GM23248 (cell line): ENCODE results near the gene ARF4. TPM values are rescaled to one million over a fixed set of nuclear protein-coding genes. Genes with fewer than 3 reads are reported as not detected.

Experiments used
- DNase-seq: peaks from one replicate; pipeline ENCODE4 v3.0.0-alpha.2; 2015
- H2AFZ ChIP-seq: fragments of 200-600 bp; sonication (generic); 2 replicates; pipeline ENCODE4 v1.6.1; 2016; ENCODE audit warnings: antibody characterized with exemption
- H3F3A ChIP-seq: fragments of 200-600 bp; sonication (generic); 2 replicates; pipeline ENCODE4 v1.6.1; 2016; ENCODE audit warnings: mild to moderate bottlenecking, antibody characterized with exemption, mixed run types; ENCODE audit not compliant: insufficient read depth
- H3K27ac ChIP-seq: fragments of 200-600 bp; sonication (generic); 2 replicates; pipeline ENCODE4 v1.5.1; 2016; ENCODE audit warnings: mild to moderate bottlenecking
- H3K27me3 ChIP-seq: fragments of 200-600 bp; sonication (generic); replicated peaks from 2 replicates; pipeline ENCODE4 v1.6.1; 2016; ENCODE audit warnings: mild to moderate bottlenecking; ENCODE audit not compliant: insufficient read depth
- H3K36me3 ChIP-seq: fragments of 200-600 bp; sonication (generic); 2 replicates; pipeline ENCODE4 v1.6.1; 2016; ENCODE audit warnings: low read depth, mild to moderate bottlenecking
- H3K4me1 ChIP-seq: fragments of 200-600 bp; sonication (generic); 2 replicates; pipeline ENCODE4 v1.6.1; 2016; ENCODE audit warnings: mild to moderate bottlenecking; ENCODE audit not compliant: insufficient read depth
- H3K4me2 ChIP-seq: fragments of 200-600 bp; sonication (generic); one replicate; pipeline ENCODE4 v1.6.1; 2016; ENCODE audit warnings: mild to moderate bottlenecking; ENCODE audit not compliant: unreplicated experiment
- H3K4me3 ChIP-seq: fragments of 200-600 bp; sonication (generic); 2 replicates; pipeline ENCODE4 v1.5.1; 2016; ENCODE audit warnings: mild to moderate bottlenecking
- H3K79me2 ChIP-seq: fragments of 200-600 bp; sonication (generic); 2 replicates; pipeline ENCODE4 v1.6.1; 2016; ENCODE audit warnings: mild to moderate bottlenecking; ENCODE audit not compliant: insufficient read depth
- H3K9ac ChIP-seq: fragments of 200-600 bp; sonication (generic); 2 replicates; pipeline ENCODE4 v1.6.1; 2016; ENCODE audit warnings: mild to moderate bottlenecking
- H3K9me2 ChIP-seq: fragments of 200-600 bp; sonication (generic); 2 replicates; pipeline ENCODE4 v1.6.1; 2016; ENCODE audit warnings: mixed run types, mild to moderate bottlenecking, moderate library complexity; ENCODE audit not compliant: insufficient read depth
- H3K9me3 ChIP-seq: fragments of 200-600 bp; sonication (generic); one replicate; pipeline ENCODE4 v1.6.1; 2017; ENCODE audit warnings: low read depth
- H4K20me1 ChIP-seq: fragments of 200-600 bp; sonication (generic); 2 replicates; pipeline ENCODE4 v1.6.0; 2016; ENCODE audit not compliant: insufficient read depth
- EZH2 ChIP-seq: fragments of 200-600 bp; sonication (generic); IDR thresholded peaks from 2 replicates; pipeline ENCODE4 v1.6.1; 2018; ENCODE audit warnings: antibody characterized with exemption, mild to moderate bottlenecking; ENCODE audit not compliant: insufficient read depth, poor library complexity, severe bottlenecking
- EZH2phosphoT487 ChIP-seq: fragments of 200-600 bp; sonication (generic); IDR thresholded peaks from 2 replicates; pipeline ENCODE4 v1.6.1; 2018; ENCODE audit warnings: antibody characterized with exemption, moderate library complexity, mild to moderate bottlenecking, low read depth; ENCODE audit not compliant: insufficient read depth
- WGBS, 2 experiments: methylation state at CpG; one replicate each; pipeline ENCODE4 v1.1.6; 2015 to 2017; ENCODE audit warnings: low lambda C conversion rate in 2 of 2, low coverage in 1 of 2; ENCODE audit errors: missing lambda C conversion rate in 2 of 2; 5-methylcytosine and 5-hydroxymethylcytosine counted together
- in situ Hi-C: fragments of 300-500 bp; cut with MboI; formaldehyde crosslinking; loops from 2 replicates; pipeline ENCODE4 v1.15.0; 2020
- polyA plus RNA-seq: library from polyadenylated mRNA; unstranded; fragments of >200 nt; fragmentation: Nextera tagmentation; extraction: Ambion mirVana; gene quantifications from 2 replicates; pipeline ENCODE4 v1.2.1, GENCODE V29; 2016
- small RNA-seq: library from RNA; depleted of rRNA; stranded (forward); fragments of <200 nt; gene quantifications from one replicate; pipeline ENCODE3, GENCODE V24; 2014; ENCODE audit warnings: low read depth, low replicate concordance
- total RNA-seq: library from RNA; depleted of rRNA; stranded (reverse); fragments of >200 nt; shearing (Covaris generic); gene quantifications from 2 replicates; pipeline ENCODE4 v1.2.3, GENCODE V29; 2014; rRNA removed

The ARF4 gene
- total and polyA plus RNA-seq, 2 experiments from 2014 or later, result 371 to 743 TPM

DNA sequence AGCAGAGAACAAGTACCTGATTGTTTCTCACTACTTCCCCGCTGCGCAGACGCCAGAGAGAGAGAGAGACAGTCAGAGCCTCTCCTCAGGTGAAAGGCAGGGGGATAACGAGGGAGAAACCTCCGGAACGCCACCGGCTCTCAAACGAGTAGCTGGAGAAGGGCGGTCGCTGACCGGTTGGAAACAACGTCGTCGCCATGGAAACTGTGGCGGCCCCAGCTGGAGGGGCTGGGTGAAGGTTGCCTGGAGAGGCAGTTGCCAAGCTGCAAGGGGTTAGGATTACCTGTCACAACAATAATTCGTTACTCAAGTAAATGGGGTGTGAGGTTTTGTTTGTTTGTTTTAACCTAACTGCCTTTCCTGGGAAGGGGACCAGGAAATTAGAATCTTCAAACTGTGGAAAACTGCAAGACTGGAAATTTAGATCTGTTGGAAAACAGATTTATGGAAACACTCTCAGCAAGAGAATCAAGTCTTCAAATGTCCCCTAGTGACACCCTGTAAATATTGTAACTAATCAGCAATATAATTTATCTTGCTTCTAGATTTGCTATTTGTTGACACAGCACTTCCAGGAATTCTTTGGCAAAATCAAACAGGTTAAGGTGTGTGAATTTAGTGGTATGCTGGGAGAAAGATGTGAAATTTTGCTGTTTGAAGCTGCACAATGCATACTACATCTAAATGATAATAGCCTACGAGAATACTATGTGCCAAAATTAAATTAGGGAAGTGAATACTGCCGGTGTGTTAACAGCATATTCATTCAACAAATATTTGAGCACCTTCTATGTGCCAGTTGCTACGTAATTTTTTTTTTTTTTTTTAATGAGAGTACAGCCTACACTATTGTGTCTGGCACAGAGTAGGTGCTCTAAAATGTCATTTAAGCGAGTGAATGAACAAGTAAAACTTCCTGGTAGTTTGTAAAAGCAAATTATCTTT lies 52.7 kb downstream of the ARF4 start, which contains the start of gene DNAH12:
DNAH12 (minus strand) TSS at position 164 of the 945 bp plus-strand sequence. CDS start 1,474 bp downstream, outside the sequence.
- H3K4me3 ChIP-seq, result peak within 1 kb of the TSS; percentile 52
- H3K27ac ChIP-seq, result no peak within 1 kb of the TSS
- H3K4me1 ChIP-seq, result 0 out of 2 replicates have a peak, but pooled peaks cover 7% of the 10 kb centered on the region
- no peaks in the 10 kb centered on the region for H3K36me3 ChIP-seq
- H3K79me2 ChIP-seq, result no peaks in the 10 kb centered on the region
- H3K9me3 ChIP-seq, result no peaks in the 10 kb centered on the region
- H4K20me1 ChIP-seq, result no peaks in the 10 kb centered on the region
- in situ Hi-C loops, result no loop called here
- H3F3A ChIP-seq, result no peaks in the 10 kb centered on the region
- whole genome bisulfite sequencing, 2 experiments, result 11 to 12% methylated on average over 20 of the region's 20 CpGs
- peak within 1 kb of the TSS; percentile 63 for H2AFZ ChIP-seq
- H3K9me2 ChIP-seq, result no peaks in the 10 kb centered on the region
- peak within 1 kb of the TSS; percentile 75 for H3K4me2 ChIP-seq
- H3K9ac ChIP-seq, result no peak within 1 kb of the TSS
- TF ChIP-seq EZH2 (no peak), EZH2phosphoT487 (no peak)
- no peaks in the 10 kb centered on the region for H3K27me3 ChIP-seq
- peak; percentile 42 for DNase-seq

DNA sequence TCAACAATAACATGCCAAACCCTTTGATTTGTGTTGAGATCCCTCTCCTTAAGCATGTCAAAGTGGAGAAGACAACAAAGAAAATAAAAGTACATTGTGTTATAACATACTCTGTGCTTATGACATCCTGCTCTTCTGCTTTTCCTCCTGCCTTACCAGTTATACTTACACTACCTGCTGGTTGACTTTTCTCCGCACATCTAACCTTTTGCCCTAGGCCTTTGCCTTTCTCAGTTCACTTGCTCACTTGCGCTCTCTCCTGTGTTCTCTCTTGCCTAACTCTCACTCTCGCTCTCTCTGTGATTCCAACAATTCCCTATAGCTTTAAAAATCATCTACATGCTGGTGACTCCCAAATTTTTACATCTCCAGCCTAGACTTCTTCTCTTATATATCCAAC lies 58.7 kb downstream of the ARF4 start:
- no peak overlapping the region for H2AFZ ChIP-seq
- no peak overlapping the region for H3K4me2 ChIP-seq
- H3K9ac ChIP-seq, result no peak overlapping the region
- DNase-seq, result no peak
- H3K36me3 ChIP-seq, result no peaks in the 10 kb centered on the region
- in situ Hi-C loops, result no loop called here
- no peaks in the 10 kb centered on the region for H3K9me3 ChIP-seq
- H3K9me2 ChIP-seq, result no peaks in the 10 kb centered on the region
- no peak overlapping the region for H3K4me3 ChIP-seq
- 69 to 72% methylated on average over 3 of the region's 3 CpGs for WGBS, 2 experiments
- no peaks in the 10 kb centered on the region for H3K4me1 ChIP-seq
- H4K20me1 ChIP-seq, result no peaks in the 10 kb centered on the region
- no peaks in the 10 kb centered on the region for H3F3A ChIP-seq
- no peak overlapping the region for H3K27ac ChIP-seq
- H3K79me2 ChIP-seq, result no peaks in the 10 kb centered on the region
- TF ChIP-seq EZH2 (no peak), EZH2phosphoT487 (no peak)
- H3K27me3 ChIP-seq, result no peaks in the 10 kb centered on the region

DNA sequence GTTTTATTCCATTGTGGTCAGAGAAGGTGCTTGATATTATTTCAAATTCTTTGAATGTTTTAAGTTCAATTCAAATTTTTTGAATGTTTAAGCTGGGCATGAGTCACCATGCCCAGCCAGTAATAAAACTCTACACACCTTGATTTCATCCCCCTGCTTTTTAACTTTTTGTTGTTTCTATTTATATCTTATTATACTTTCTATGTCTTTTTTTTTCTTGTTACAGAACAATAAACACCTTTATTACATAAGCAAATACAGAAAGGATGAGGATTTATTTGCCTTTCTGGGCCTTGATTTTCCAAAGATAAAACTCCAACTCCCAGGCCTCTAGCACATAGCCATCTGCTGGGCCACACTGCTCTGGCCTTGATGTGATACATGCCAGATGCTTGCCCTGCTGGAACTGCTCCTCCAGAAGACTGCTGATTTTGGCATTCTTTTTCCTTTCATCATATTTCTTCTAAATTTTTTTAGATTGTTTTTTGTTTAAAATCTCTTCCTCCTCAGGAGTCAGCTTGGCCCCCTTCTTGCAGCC lies 67.0 kb downstream of the ARF4 start:
- Histone ChIP-seq H3F3A (no peaks in the 10 kb centered on the region), H3K27ac (no peak overlapping the region), H3K4me1 (peaks cover 6% of the 10 kb centered on the region), H3K9ac (no peak overlapping the region), H3K9me2 (no peaks in the 10 kb centered on the region), H2AFZ (no peak overlapping the region), H3K4me2 (no peak overlapping the region), H3K79me2 (no peaks in the 10 kb centered on the region), H3K36me3 (no peaks in the 10 kb centered on the region), H3K4me3 (no peak overlapping the region), H3K27me3 (no peaks in the 10 kb centered on the region), H3K9me3 (no peaks in the 10 kb centered on the region), H4K20me1 (no peaks in the 10 kb centered on the region)
- in situ Hi-C loops, result no loop called here
- peak; percentile 32 for DNase-seq
- TF ChIP-seq EZH2, result no peak

Small RNAs within 50 kb of the gene (small RNA-seq; reads per million reads assigned to genes)
- gene RNU6-108P (not detected), gene RNU6-483P (not detected), gene RNU6ATAC26P (not detected)

Other genes with a start within 250 kb of the ARF4 start
- 0.54 TPM in 1 of 2 replicates, not detected in the other for gene DNAH12, start 53.0 kb downstream of the ARF4 start, total RNA-seq
- gene DNAH12, start 53.0 kb downstream of the ARF4 start, polyA plus RNA-seq, result 0.11 TPM in 1 of 2 replicates, not detected in the other
- 13.8 and 21.4 TPM in 2 replicates for gene PDE12, start 41.1 kb downstream of the ARF4 start, total RNA-seq
- 14.6 and 15.7 TPM in 2 replicates for gene PDE12, start 41.1 kb downstream of the ARF4 start, polyA plus RNA-seq
- 14.5 and 28.0 TPM in 2 replicates for gene DENND6A, start 95.7 kb upstream of the ARF4 start, total RNA-seq
- 9.6 and 10.2 TPM in 2 replicates for gene DENND6A, start 95.7 kb upstream of the ARF4 start, polyA plus RNA-seq
- gene SLMAP, start 159.0 kb upstream of the ARF4 start, total RNA-seq, result 33.9 and 40.2 TPM in 2 replicates
- 21.4 and 28.4 TPM in 2 replicates for gene SLMAP, start 159.0 kb upstream of the ARF4 start, polyA plus RNA-seq